ENCODE results near the gene TDRKH.

DNA sequence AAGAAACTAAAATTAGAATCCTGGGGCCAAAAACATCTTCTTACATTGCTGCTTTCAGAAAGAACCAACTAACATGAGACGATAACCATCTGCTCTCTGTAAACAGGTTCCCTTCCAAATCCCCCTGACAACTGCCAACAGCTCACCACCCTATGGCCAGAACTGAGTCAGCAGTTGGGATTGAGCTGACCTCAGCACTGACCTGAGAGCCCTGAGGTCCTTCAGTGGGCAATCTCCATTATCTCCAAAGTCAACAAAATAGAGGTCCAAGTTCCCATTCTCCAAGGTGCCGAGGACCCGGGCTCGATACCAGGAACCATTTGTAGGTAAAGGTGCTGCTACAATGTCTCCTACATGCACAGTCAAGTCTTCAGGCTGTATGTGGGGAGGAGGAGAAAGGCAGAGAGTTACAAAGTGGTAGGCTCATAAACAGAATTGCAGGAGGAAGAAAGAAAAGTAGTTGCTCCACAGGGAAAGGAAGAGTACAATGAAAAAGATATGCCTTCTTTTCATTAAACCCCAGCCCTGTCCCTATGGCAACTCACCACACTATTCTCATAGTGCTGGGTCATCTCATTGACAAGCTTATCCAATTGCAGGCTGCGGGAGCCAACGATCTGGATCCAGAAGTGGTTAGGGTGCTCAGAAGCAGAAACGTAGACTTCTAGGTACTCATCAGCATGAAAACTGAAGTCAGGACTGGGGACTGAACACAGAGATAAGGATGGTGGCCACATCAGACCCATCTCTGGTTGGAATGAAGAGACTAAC lies 14.2 kb downstream of the TDRKH start:
- TF ChIP-seq CTCF (IDR thresholded peaks at IDR 0.05; ENCODE audit: low read depth, low read length, missing input control) (no peak), HNF4G (IDR thresholded peaks at IDR 0.05) (no peak), EGR1 (IDR thresholded peaks at IDR 0.05; ENCODE audit: low read depth in 2 of 2) (no peak), RAD21 (IDR thresholded peaks at IDR 0.05) (no peak), FOXA1 (IDR thresholded peaks at IDR 0.05) (no peak), SP1 (IDR thresholded peaks at IDR 0.05) (no peak), GABPA (IDR thresholded peaks at IDR 0.05 in 1 of 2, conservative IDR thresholded peaks at IDR 0.05 in 1 of 2) (no peak), NR2F2 (IDR thresholded peaks at IDR 0.05) (no peak)
- TF ChIP-seq, protein P1, sequence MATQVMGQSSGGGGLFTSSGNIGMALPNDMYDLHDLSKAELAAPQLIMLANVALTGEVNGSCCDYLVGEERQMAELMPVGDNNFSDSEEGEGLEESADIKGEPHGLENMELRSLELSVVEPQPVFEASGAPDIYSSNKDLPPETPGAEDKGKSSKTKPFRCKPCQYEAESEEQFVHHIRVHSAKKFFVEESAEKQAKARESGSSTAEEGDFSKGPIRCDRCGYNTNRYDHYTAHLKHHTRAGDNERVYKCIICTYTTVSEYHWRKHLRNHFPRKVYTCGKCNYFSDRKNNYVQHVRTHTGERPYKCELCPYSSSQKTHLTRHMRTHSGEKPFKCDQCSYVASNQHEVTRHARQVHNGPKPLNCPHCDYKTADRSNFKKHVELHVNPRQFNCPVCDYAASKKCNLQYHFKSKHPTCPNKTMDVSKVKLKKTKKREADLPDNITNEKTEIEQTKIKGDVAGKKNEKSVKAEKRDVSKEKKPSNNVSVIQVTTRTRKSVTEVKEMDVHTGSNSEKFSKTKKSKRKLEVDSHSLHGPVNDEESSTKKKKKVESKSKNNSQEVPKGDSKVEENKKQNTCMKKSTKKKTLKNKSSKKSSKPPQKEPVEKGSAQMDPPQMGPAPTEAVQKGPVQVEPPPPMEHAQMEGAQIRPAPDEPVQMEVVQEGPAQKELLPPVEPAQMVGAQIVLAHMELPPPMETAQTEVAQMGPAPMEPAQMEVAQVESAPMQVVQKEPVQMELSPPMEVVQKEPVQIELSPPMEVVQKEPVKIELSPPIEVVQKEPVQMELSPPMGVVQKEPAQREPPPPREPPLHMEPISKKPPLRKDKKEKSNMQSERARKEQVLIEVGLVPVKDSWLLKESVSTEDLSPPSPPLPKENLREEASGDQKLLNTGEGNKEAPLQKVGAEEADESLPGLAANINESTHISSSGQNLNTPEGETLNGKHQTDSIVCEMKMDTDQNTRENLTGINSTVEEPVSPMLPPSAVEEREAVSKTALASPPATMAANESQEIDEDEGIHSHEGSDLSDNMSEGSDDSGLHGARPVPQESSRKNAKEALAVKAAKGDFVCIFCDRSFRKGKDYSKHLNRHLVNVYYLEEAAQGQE (IDR thresholded peaks at IDR 0.05): no peak
- TF ChIP-seq, protein P2, sequence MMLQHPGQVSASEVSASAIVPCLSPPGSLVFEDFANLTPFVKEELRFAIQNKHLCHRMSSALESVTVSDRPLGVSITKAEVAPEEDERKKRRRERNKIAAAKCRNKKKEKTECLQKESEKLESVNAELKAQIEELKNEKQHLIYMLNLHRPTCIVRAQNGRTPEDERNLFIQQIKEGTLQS (IDR thresholded peaks at IDR 0.05): no peak
